NCI-H2029 treated with DMSO at 0.1 percent for 48 hours (cell line): Measurements from ENCODE around the gene OR10H1.
"Not testable (repeated sequence)": the region's sequence is repeated elsewhere in the genome, so short reads cannot be mapped to it uniquely, and the experiment has no call there.

ENCODE experiments used
- DNase-seq: peaks from one replicate; lab custom pipeline; 2025; lab: John Stamatoyannopoulos, UW

The OR10H1 gene

GRCh38 chr19:15774159-15774558 is 41.3 kb downstream of the OR10H1 start:
- not testable (repeated sequence) for DNase-seq

- DNase-seq = no peak
These were observed 45.9 kb downstream of the OR10H1 start for GRCh38 chr19:15769586-15769985.

- no peak for DNase-seq
These were observed 55.4 kb downstream of the OR10H1 start for GRCh38 chr19:15759962-15760565.

- DNase-seq = no peak
These were observed 57.1 kb downstream of the OR10H1 start for GRCh38 chr19:15758379-15758778.
